Endodermal cell (in vitro differentiated cells): Measurements from ENCODE around the gene GTF3C1. TPM values are rescaled to one million over a fixed set of nuclear protein-coding genes. Genes with fewer than 3 reads are reported as not detected.

ENCODE experiments used
- DNase-seq: peaks from one replicate; pipeline ENCODE4 v3.0.0-alpha.2; 2017
- H3K27ac ChIP-seq: 2 replicates; pipeline ENCODE4 v1.5.1; 2013; ENCODE audit warnings: mild to moderate bottlenecking, low read depth, low read length, moderate library complexity
- H3K27me3 ChIP-seq: 2 replicates; pipeline ENCODE4 v1.6.1; 2013; ENCODE audit warnings: mild to moderate bottlenecking, low read length, moderate library complexity; ENCODE audit not compliant: insufficient read depth, control insufficient read depth, poor library complexity, severe bottlenecking
- H3K36me3 ChIP-seq: 2 replicates; pipeline ENCODE4 v1.7.0; 2013; ENCODE audit warnings: mild to moderate bottlenecking, low read length, moderate library complexity; ENCODE audit not compliant: control insufficient read depth, insufficient read depth
- H3K4me1 ChIP-seq: one replicate; pipeline ENCODE4 v1.7.0; 2013; ENCODE audit warnings: low read length; ENCODE audit not compliant: control insufficient read depth, insufficient read depth
- H3K4me3 ChIP-seq: 2 replicates; pipeline ENCODE4 v1.5.1; 2013; ENCODE audit warnings: mild to moderate bottlenecking, low read length, moderate library complexity
- H3K9ac ChIP-seq: 2 replicates; pipeline ENCODE4 v1.6.1; 2013; ENCODE audit warnings: mild to moderate bottlenecking, low read length, moderate library complexity; ENCODE audit not compliant: poor library complexity, severe bottlenecking; ENCODE audit errors: extremely low read depth
- H3K9me3 ChIP-seq: 2 replicates; pipeline ENCODE4 v1.6.1; 2013; ENCODE audit warnings: mild to moderate bottlenecking, low read length, moderate library complexity; ENCODE audit not compliant: control insufficient read depth
- H3K27ac Mint-ChIP-seq: 2 replicates; pipeline ENCODE4 v1.8.0; 2020; ENCODE audit warnings: mixed read lengths
- H3K27me3 Mint-ChIP-seq: 2 replicates; pipeline ENCODE4 v1.8.0; 2021; ENCODE audit warnings: mild to moderate bottlenecking, mixed read lengths; ENCODE audit not compliant: insufficient read depth
- H3K36me3 Mint-ChIP-seq: 2 replicates; pipeline ENCODE4 v1.8.0; 2020; ENCODE audit warnings: low read depth, mixed read lengths
- H3K4me1 Mint-ChIP-seq: 2 replicates; pipeline ENCODE4 v1.8.0; 2020; ENCODE audit warnings: mixed read lengths
- H3K4me3 Mint-ChIP-seq: 2 replicates; pipeline ENCODE4 v1.8.0; 2020; ENCODE audit warnings: mild to moderate bottlenecking, moderate library complexity, mixed read lengths
- H3K9me3 Mint-ChIP-seq: 2 replicates; pipeline ENCODE4 v1.8.0; 2020; ENCODE audit warnings: mild to moderate bottlenecking, mixed read lengths
- CTCF ChIP-seq: fragments of 200-600 bp; sonication (generic); conservative IDR thresholded peaks from 2 replicates; pipeline ENCODE4 v1.5.0; 2021; ENCODE audit warnings: antibody characterized with exemption, mild to moderate bottlenecking
- WGBS, 2 experiments: methylation state at CpG; one replicate each; pipeline versions ENCODE4 v1.1.5 to v1.1.7; 2013; ENCODE audit warnings: missing lambda C conversion rate in 2 of 2, mixed read lengths in 1 of 2; ENCODE audit not compliant: insufficient coverage in 1 of 2, insufficient read length in 1 of 2; 5-methylcytosine and 5-hydroxymethylcytosine counted together
- total RNA-seq, 2 donors: library from RNA; stranded (reverse); fragmentation: NEBNext Ultra II Directional in 1 of 2; extraction: Animal tissue kit (Norgen Biotek cat#: 25700) in 1 of 2; gene quantifications; 2 replicates in 1 of 2; 3 replicates in 1 of 2; pipeline ENCODE4 v1.2.1, GENCODE V29; 2021

The GTF3C1 gene
- total RNA-seq, 2 donors from 2014 or later, result 138 TPM

GRCh38 chr16:27447301-27447700 lies 102.4 kb downstream of the GTF3C1 start:
- H3K27ac Mint-ChIP-seq, result no peak overlapping the region

GRCh38 chr16:27446721-27447120 lies 103.0 kb downstream of the GTF3C1 start:
- Histone ChIP-seq H3K27me3 (no peaks in the 10 kb centered on the region), H3K27ac (no peak overlapping the region), H3K4me3 (no peak overlapping the region), H3K9me3 (peaks cover 20% of the 10 kb centered on the region), H3K36me3 (no peaks in the 10 kb centered on the region), H3K4me1 (no peaks in the 10 kb centered on the region), H3K9ac (no peak overlapping the region)
- 96% methylated on average over 4 of the region's 4 CpGs; no CpG with 5 or more reads in 1 of the 2 experiments for WGBS, 2 experiments
- DNase-seq, result no peak
- H3K27ac Mint-ChIP-seq, result no peak overlapping the region
- no peak overlapping the region for H3K4me3 Mint-ChIP-seq
- TF ChIP-seq CTCF, result no peak
- H3K36me3 Mint-ChIP-seq, result no peaks in the 10 kb centered on the region
- H3K4me1 Mint-ChIP-seq, result no peaks in the 10 kb centered on the region
- H3K9me3 Mint-ChIP-seq, result peaks cover 37% of the 10 kb centered on the region
- H3K27me3 Mint-ChIP-seq, result no peaks in the 10 kb centered on the region

More at GRCh38 chr16:27447301-27447700, 102.4 kb downstream of the GTF3C1 start:
- no peak overlapping the region for H3K27ac ChIP-seq
- Mint-ChIP-seq H3K9me3 (peaks cover 37% of the 10 kb centered on the region), H3K27me3 (no peaks in the 10 kb centered on the region), H3K36me3 (no peaks in the 10 kb centered on the region), H3K4me1 (no peaks in the 10 kb centered on the region), H3K4me3 (no peak overlapping the region)
- H3K36me3 ChIP-seq, result no peaks in the 10 kb centered on the region
- WGBS, 2 experiments, result 93 to 94% methylated on average over 2 to 5 of the region's 5 CpGs
- DNase-seq, result no peak
- H3K9ac ChIP-seq, result no peak overlapping the region
- no peaks in the 10 kb centered on the region for H3K4me1 ChIP-seq
- H3K4me3 ChIP-seq, result no peak overlapping the region
- TF ChIP-seq CTCF, result no peak
- H3K9me3 ChIP-seq, result peaks cover 20% of the 10 kb centered on the region
- no peaks in the 10 kb centered on the region for H3K27me3 ChIP-seq

- Mint-ChIP-seq H3K27me3 (no peaks in the 10 kb centered on the region), H3K4me1 (no peaks in the 10 kb centered on the region), H3K36me3 (no peaks in the 10 kb centered on the region), H3K27ac (no peak overlapping the region), H3K9me3 (peaks cover 37% of the 10 kb centered on the region), H3K4me3 (no peak overlapping the region)
- Histone ChIP-seq H3K4me3 (no peak overlapping the region), H3K36me3 (no peaks in the 10 kb centered on the region), H3K9ac (no peak overlapping the region), H3K4me1 (no peaks in the 10 kb centered on the region), H3K9me3 (peaks cover 20% of the 10 kb centered on the region), H3K27me3 (no peaks in the 10 kb centered on the region), H3K27ac (no peak overlapping the region)
- 91 to 95% methylated on average over 10 to 12 of the region's 12 CpGs for WGBS, 2 experiments
- peak; percentile 12 for DNase-seq
- peak; percentile 40 for TF ChIP-seq CTCF
Observed at GRCh38 chr16:27445502-27446175, 104.1 kb downstream of the GTF3C1 start.
